Endothelial cell of umbilical vein (primary cell): ENCODE data around the gene SETBP1. TPM values are rescaled to one million over a fixed set of nuclear protein-coding genes. Genes with fewer than 3 reads are reported as not detected.

Source experiments
- BruUV-seq: library from RNA; stranded (reverse); fragments of 400-500 nt; replicated peaks from 2 replicates; lab custom pipeline; 2021; lab: Mats Ljungman, UMichigan
- CTCF ChIA-PET: fragments of 300-600, 350-600 bp; sonication (Branson Sonifier 250); formaldehyde crosslinking; loops from one replicate; lab custom pipeline; 2021; ENCODE audit warnings: antibody characterized with exemption, inconsistent platforms; lab: Charles Lee
- POLR2A ChIA-PET: fragments of 300-600, 350-600 bp; sonication (Branson Sonifier 250); formaldehyde crosslinking; loops from one replicate; lab custom pipeline; 2021; ENCODE audit warnings: antibody characterized with exemption, inconsistent platforms; lab: Charles Lee
- DNase-seq: peaks from one replicate; pipeline ENCODE4 v3.0.0-alpha.2; 2011; ENCODE audit warnings: low read depth, low spot score
- FAIRE-seq: peaks from 2 replicates; lab custom pipeline; 2011; peaks lifted over from hg19 to GRCh38; lab: Jason Lieb, UNC
- H2AFZ ChIP-seq: 2 replicates; pipeline ENCODE4 v1.6.0; 2012; ENCODE audit warnings: low read depth, low read length, control low read depth, inconsistent platforms
- H3K27ac ChIP-seq: 2 replicates; pipeline ENCODE4 v1.5.1; 2011; ENCODE audit warnings: low read depth, mild to moderate bottlenecking, control low read depth, low read length, moderate library complexity; ENCODE audit not compliant: insufficient read depth
- H3K27me3 ChIP-seq, 2 experiments: 2 replicates each; pipeline versions ENCODE4 v1.6.0 to v1.6.1; 2011; ENCODE audit warnings: low read length in 2 of 2, mixed read lengths in 1 of 2; ENCODE audit not compliant: control insufficient read depth in 2 of 2, insufficient read depth in 2 of 2
- H3K36me3 ChIP-seq, 2 experiments: 2 replicates in 1 of 2; 3 replicates in 1 of 2; pipeline ENCODE4 v1.5.1; 2011; ENCODE audit warnings: low read length in 2 of 2, mild to moderate bottlenecking in 1 of 2, moderate library complexity in 1 of 2; ENCODE audit not compliant: control insufficient read depth in 2 of 2, insufficient read depth in 2 of 2; ENCODE audit errors: extremely low read depth in 1 of 2
- H3K4me1 ChIP-seq: 3 replicates; pipeline ENCODE4 v1.5.1; 2011; ENCODE audit warnings: mild to moderate bottlenecking, low read length; ENCODE audit not compliant: control insufficient read depth, insufficient read depth; ENCODE audit errors: extremely low read depth
- H3K4me2 ChIP-seq: 2 replicates; pipeline ENCODE4 v1.6.1; 2011; ENCODE audit warnings: low read length, control low read depth, mixed read lengths; ENCODE audit not compliant: insufficient read depth
- H3K4me3 ChIP-seq, 3 experiments: fragments of 200-600 bp in 1 of 3; sonication (generic), shearing (Covaris generic) in 1 of 3; replicated peaks in 1 of 3; 2 replicates each; pipeline ENCODE4 v1.5.1; 2011 to 2016; ENCODE audit warnings: control low read depth in 3 of 3, low read length in 3 of 3, mild to moderate bottlenecking in 2 of 3, inconsistent platforms in 1 of 3, low read depth in 1 of 3, moderate library complexity in 1 of 3; ENCODE audit not compliant: insufficient read depth in 1 of 3
- H3K79me2 ChIP-seq: 2 replicates; pipeline ENCODE4 v1.6.0; 2012; ENCODE audit warnings: low read length, inconsistent platforms; ENCODE audit not compliant: control insufficient read depth, insufficient read depth
- H3K9ac ChIP-seq: replicated peaks from 2 replicates; pipeline ENCODE3; 2011; ENCODE audit warnings: low read length, control low read depth; ENCODE audit not compliant: insufficient read depth; ENCODE audit errors: extremely low read depth
- H3K9me1 ChIP-seq: replicated peaks from 3 replicates; pipeline ENCODE4 v1.6.0; 2011; ENCODE audit warnings: mild to moderate bottlenecking, low read length; ENCODE audit not compliant: control insufficient read depth, insufficient read depth; ENCODE audit errors: extremely low read depth
- H3K9me3 ChIP-seq: replicated peaks from 2 replicates; pipeline ENCODE4 v1.5.1; 2012; ENCODE audit warnings: low read length, inconsistent platforms; ENCODE audit not compliant: control insufficient read depth, insufficient read depth
- H4K20me1 ChIP-seq: replicated peaks from 2 replicates; pipeline ENCODE3; 2011; ENCODE audit warnings: mild to moderate bottlenecking, low read length; ENCODE audit not compliant: control insufficient read depth, insufficient read depth; ENCODE audit errors: extremely low read depth
- EZH2 ChIP-seq: IDR thresholded peaks from 2 replicates; pipeline ENCODE4 v1.6.1; 2012; ENCODE audit warnings: borderline replicate concordance, low read depth, mild to moderate bottlenecking, moderate library complexity, low read length, inconsistent platforms; ENCODE audit not compliant: severe bottlenecking
- FOS ChIP-seq: IDR thresholded peaks from 2 replicates; pipeline ENCODE4 v1.6.1; 2011; ENCODE audit warnings: mild to moderate bottlenecking, low read length, moderate library complexity, borderline replicate concordance; ENCODE audit not compliant: insufficient read depth
- GATA2 ChIP-seq: IDR thresholded peaks from 2 replicates; pipeline ENCODE4 v1.7.0; 2011; ENCODE audit warnings: low read depth, mild to moderate bottlenecking, moderate library complexity, mixed read lengths, low read length; ENCODE audit not compliant: insufficient read length, insufficient read depth
- JUN ChIP-seq: IDR thresholded peaks from 2 replicates; pipeline ENCODE4 v1.6.1; 2011; ENCODE audit warnings: borderline replicate concordance, low read depth; ENCODE audit not compliant: insufficient read length, insufficient read depth
- MYC ChIP-seq: IDR thresholded peaks from one replicate; pipeline ENCODE4 v1.6.1; 2011; ENCODE audit warnings: mild to moderate bottlenecking, low read depth, low read length
- POLR2A ChIP-seq: IDR thresholded peaks from 2 replicates; pipeline ENCODE4 v1.6.1; 2012; ENCODE audit warnings: low read depth, mild to moderate bottlenecking, control low read depth, low read length
- POLR2AphosphoS5 ChIP-seq: IDR thresholded peaks from 2 replicates; pipeline ENCODE4 v1.6.1; 2012; ENCODE audit warnings: low read depth, mild to moderate bottlenecking, control low read depth, low read length, moderate library complexity; ENCODE audit not compliant: insufficient read depth
- dilution Hi-C: fragments of 300-500 bp; cut with MboI; formaldehyde crosslinking; loops from one replicate; pipeline ENCODE4 v1.15.0; 2019; ENCODE audit warnings: low sequenced_read_pairs; ENCODE audit not compliant: extremely low pct_ligation_motif_present
- intact Hi-C: fragments of 100-400 bp; cut with micrococcal nuclease; formaldehyde crosslinking; loops from one replicate; pipeline ENCODE4 v1.10.0; 2022
- polyA plus RNA-seq, 4 experiments: library from polyadenylated mRNA; depleted of rRNA in 3 of 4; stranded (reverse) in 3 of 4; unstranded in 1 of 4; fragments of >200 nt; gene quantifications; 2 replicates each; pipeline versions ENCODE4 v1.2.1 to v1.2.3, GENCODE V29; 2011 to 2012; ENCODE audit warnings: missing spikeins in 1 of 4
- total RNA-seq: library from RNA; stranded (reverse); gene quantifications from 2 replicates; pipeline ENCODE4 v1.2.3, GENCODE V29; 2021
- TF ChIP-seq, protein P1 (sequence below), 2 donors: IDR thresholded peaks; 1 replicate in 1 of 2; 2 replicates in 1 of 2; pipeline ENCODE4 v1.5.1; 2011; ENCODE audit warnings: low read length in 2 of 2, mild to moderate bottlenecking in 2 of 2, moderate library complexity in 2 of 2, control low read depth in 1 of 2, inconsistent platforms in 1 of 2, low read depth in 1 of 2; ENCODE audit not compliant: insufficient read depth in 1 of 2; ENCODE audit errors: extremely low read depth in 1 of 2
- TF ChIP-seq, protein P2 (sequence below): IDR thresholded peaks from 2 replicates; pipeline ENCODE4 v1.6.1; 2011; ENCODE audit not compliant: insufficient read depth, insufficient read length

The SETBP1 gene
- total and polyA plus RNA-seq, 2 donors (not counting 3 experiments of a cell fraction or from before 2014, with no cell fraction given) = 0.76 to 3.1 TPM

- H3K9ac ChIP-seq = no peak overlapping the region
- no peak for DNase-seq
- H3K27ac ChIP-seq = no peak overlapping the region
- ChIA-PET CTCF (no interaction called here), POLR2A (no interaction called here)
- H2AFZ ChIP-seq = no peak overlapping the region
- H3K79me2 ChIP-seq = no peaks in the 10 kb centered on the region
- dilution Hi-C loops (no loop called here), intact Hi-C loops (no loop called here)
- no peak for FAIRE-seq
- H3K4me3 ChIP-seq = no peak overlapping the region
- no peaks in the 10 kb centered on the region for H3K27me3 ChIP-seq
- H3K4me2 ChIP-seq = no peak overlapping the region
- H3K9me3 ChIP-seq = no peaks in the 10 kb centered on the region
- BruUV-seq = no TSS peak
- no peaks in the 10 kb centered on the region for H3K9me1 ChIP-seq
- TF ChIP-seq POLR2A (no peak), POLR2AphosphoS5 (no peak), JUN (no peak), GATA2 (no peak), MYC (no peak), FOS (no peak), EZH2 (no peak)
- TF ChIP-seq, protein P1, sequence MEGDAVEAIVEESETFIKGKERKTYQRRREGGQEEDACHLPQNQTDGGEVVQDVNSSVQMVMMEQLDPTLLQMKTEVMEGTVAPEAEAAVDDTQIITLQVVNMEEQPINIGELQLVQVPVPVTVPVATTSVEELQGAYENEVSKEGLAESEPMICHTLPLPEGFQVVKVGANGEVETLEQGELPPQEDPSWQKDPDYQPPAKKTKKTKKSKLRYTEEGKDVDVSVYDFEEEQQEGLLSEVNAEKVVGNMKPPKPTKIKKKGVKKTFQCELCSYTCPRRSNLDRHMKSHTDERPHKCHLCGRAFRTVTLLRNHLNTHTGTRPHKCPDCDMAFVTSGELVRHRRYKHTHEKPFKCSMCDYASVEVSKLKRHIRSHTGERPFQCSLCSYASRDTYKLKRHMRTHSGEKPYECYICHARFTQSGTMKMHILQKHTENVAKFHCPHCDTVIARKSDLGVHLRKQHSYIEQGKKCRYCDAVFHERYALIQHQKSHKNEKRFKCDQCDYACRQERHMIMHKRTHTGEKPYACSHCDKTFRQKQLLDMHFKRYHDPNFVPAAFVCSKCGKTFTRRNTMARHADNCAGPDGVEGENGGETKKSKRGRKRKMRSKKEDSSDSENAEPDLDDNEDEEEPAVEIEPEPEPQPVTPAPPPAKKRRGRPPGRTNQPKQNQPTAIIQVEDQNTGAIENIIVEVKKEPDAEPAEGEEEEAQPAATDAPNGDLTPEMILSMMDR (IDR thresholded peaks at IDR 0.05; ENCODE audit: extremely low read depth in 1 of 2, insufficient read depth in 1 of 2, low read depth in 1 of 2, low read length in 2 of 2) = no peak
- TF ChIP-seq, protein P2, sequence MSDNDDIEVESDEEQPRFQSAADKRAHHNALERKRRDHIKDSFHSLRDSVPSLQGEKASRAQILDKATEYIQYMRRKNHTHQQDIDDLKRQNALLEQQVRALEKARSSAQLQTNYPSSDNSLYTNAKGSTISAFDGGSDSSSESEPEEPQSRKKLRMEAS = no peak
- no peaks in the 10 kb centered on the region for H3K4me1 ChIP-seq
- no peaks in the 10 kb centered on the region for H4K20me1 ChIP-seq
- H3K36me3 ChIP-seq = no peaks in the 10 kb centered on the region
Observed at GRCh38 chr18:44801781-44802180, 121.1 kb downstream of the SETBP1 start.
